ENCODE measurements around the gene TXN2. TPM values are rescaled to one million over a fixed set of nuclear protein-coding genes. Genes with fewer than 3 reads are reported as not detected.

The TXN2 gene
- total and polyA plus RNA-seq, 2 experiments from 2014 or later = 23.0 to 50.3 TPM

- TF ChIP-seq POLR2AphosphoS5 (IDR thresholded peaks at IDR 0.05; ENCODE audit: low read depth) (no peak), ZNF331 (CRISPR knock-in tag; IDR thresholded peaks at IDR 0.05; ENCODE audit: low read depth) (no peak)
- TF ChIP-seq, protein P1, sequence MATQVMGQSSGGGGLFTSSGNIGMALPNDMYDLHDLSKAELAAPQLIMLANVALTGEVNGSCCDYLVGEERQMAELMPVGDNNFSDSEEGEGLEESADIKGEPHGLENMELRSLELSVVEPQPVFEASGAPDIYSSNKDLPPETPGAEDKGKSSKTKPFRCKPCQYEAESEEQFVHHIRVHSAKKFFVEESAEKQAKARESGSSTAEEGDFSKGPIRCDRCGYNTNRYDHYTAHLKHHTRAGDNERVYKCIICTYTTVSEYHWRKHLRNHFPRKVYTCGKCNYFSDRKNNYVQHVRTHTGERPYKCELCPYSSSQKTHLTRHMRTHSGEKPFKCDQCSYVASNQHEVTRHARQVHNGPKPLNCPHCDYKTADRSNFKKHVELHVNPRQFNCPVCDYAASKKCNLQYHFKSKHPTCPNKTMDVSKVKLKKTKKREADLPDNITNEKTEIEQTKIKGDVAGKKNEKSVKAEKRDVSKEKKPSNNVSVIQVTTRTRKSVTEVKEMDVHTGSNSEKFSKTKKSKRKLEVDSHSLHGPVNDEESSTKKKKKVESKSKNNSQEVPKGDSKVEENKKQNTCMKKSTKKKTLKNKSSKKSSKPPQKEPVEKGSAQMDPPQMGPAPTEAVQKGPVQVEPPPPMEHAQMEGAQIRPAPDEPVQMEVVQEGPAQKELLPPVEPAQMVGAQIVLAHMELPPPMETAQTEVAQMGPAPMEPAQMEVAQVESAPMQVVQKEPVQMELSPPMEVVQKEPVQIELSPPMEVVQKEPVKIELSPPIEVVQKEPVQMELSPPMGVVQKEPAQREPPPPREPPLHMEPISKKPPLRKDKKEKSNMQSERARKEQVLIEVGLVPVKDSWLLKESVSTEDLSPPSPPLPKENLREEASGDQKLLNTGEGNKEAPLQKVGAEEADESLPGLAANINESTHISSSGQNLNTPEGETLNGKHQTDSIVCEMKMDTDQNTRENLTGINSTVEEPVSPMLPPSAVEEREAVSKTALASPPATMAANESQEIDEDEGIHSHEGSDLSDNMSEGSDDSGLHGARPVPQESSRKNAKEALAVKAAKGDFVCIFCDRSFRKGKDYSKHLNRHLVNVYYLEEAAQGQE (IDR thresholded peaks at IDR 0.05; ENCODE audit: unreplicated experiment) = no peak
These were observed 5.4 kb upstream of the TXN2 start (continued) for GRCh38 chr22:36486619-36487384.

DNA sequence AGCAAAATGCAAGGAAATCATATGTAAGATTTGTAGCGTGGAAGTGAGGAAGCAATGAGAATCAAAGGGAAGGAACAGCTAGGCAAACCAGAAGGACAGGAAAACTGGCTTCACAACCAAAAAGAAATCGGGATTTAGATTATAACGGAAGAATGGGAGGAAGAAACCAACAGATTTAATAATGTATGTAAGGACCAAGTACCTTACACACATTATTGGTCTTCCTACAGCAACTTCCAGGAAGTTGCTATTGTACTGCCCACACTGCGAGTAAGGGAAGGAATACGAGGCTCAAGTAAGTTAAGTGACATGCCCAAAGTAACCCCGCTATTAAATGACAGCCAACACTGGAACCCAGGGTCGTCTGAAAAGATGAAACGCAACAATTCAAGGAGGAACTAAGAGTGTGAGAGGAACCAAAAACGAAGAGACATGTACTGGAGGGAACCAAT lies 473 bp downstream of the TXN2 start:
- Histone ChIP-seq H3K36me3 (ENCODE audit: insufficient read depth) (no peaks in the 10 kb centered on the region), H3K4me2 (peak overlapping the region; percentile 85), H3K27ac (ENCODE audit: low read depth) (peak overlapping the region; percentile 99), H2AFZ (peak overlapping the region; percentile 60), H3K27me3 (ENCODE audit: insufficient read depth) (peaks cover 9% of the 10 kb centered on the region), H3K4me3 (peak overlapping the region; percentile 84), H3K4me1 (ENCODE audit: insufficient read depth) (peaks cover 9% of the 10 kb centered on the region; the same call in 1 of the 2 replicates), H4K20me1 (replicated peaks; ENCODE audit: insufficient read depth) (no peaks in the 10 kb centered on the region; the same call in 1 of the 2 replicates), H3F3A (replicated peaks; ENCODE audit: low read depth) (0 out of 2 replicates have a peak, but pooled peaks cover 13% of the 10 kb centered on the region), H3K79me2 (replicated peaks; ENCODE audit: insufficient read depth) (no peaks in the 10 kb centered on the region; the same call in 1 of the 2 replicates), H3K9me2 (ENCODE audit: insufficient read depth) (peaks cover 5% of the 10 kb centered on the region)
- H3K4me1 Mint-ChIP-seq = peaks cover 9% of the 10 kb centered on the region
- ATAC-seq = no peak
- peak overlapping the region; percentile 99 for H3K27ac Mint-ChIP-seq
- H3K36me3 Mint-ChIP-seq (ENCODE audit: low read depth) = peaks cover 21% of the 10 kb centered on the region
- H3K9me3 Mint-ChIP-seq = peaks cover 14% of the 10 kb centered on the region; the same call in 2 of the 3 replicates
- no peak for DNase-seq (ENCODE audit: low spot score)
- H3K27me3 Mint-ChIP-seq (ENCODE audit: insufficient read depth, low read depth, poor library complexity) = peaks cover 35% of the 10 kb centered on the region
- TF ChIP-seq ETS1 (IDR thresholded peaks at IDR 0.05) (0 out of 2 replicates have a peak, but pooled peaks have one; percentile 19), JUNB (IDR thresholded peaks at IDR 0.05; ENCODE audit: unreplicated experiment) (no peak)
- peak overlapping the region; percentile 92 for H3K4me3 Mint-ChIP-seq

GRCh38 chr22:36478966-36479365 lies 2.5 kb downstream of the TXN2 start:
- ATAC-seq = no peak
- peaks cover 38% of the 10 kb centered on the region for H3K36me3 Mint-ChIP-seq (ENCODE audit: low read depth)

More at GRCh38 chr22:36478966-36479365, 2.5 kb downstream of the TXN2 start:
- 0 out of 2 replicates have a peak, but pooled peaks cover 13% of the 10 kb centered on the region for H3F3A ChIP-seq (replicated peaks; ENCODE audit: low read depth)
- peaks cover 9% of the 10 kb centered on the region; the same call in 1 of the 2 replicates for H3K4me1 ChIP-seq (ENCODE audit: insufficient read depth)
- no peak overlapping the region for H3K27ac ChIP-seq (ENCODE audit: low read depth)
- H3K9me3 Mint-ChIP-seq = peaks cover 14% of the 10 kb centered on the region; the same call in 2 of the 3 replicates
- no peaks in the 10 kb centered on the region; the same call in 1 of the 2 replicates for H3K79me2 ChIP-seq (replicated peaks; ENCODE audit: insufficient read depth)
- no peaks in the 10 kb centered on the region for H3K36me3 ChIP-seq (ENCODE audit: insufficient read depth)
- H3K4me3 ChIP-seq = no peak overlapping the region
- H3K4me2 ChIP-seq = no peak overlapping the region
- H3K9me2 ChIP-seq (ENCODE audit: insufficient read depth) = peaks cover 5% of the 10 kb centered on the region
- H3K4me1 Mint-ChIP-seq = peaks cover 9% of the 10 kb centered on the region
- H2AFZ ChIP-seq = no peak overlapping the region
- no peak for TF ChIP-seq ZNF114 (CRISPR knock-in tag; IDR thresholded peaks at IDR 0.05)
- no peak for TF ChIP-seq JUNB (IDR thresholded peaks at IDR 0.05; ENCODE audit: unreplicated experiment)
- TF ChIP-seq NANOG (IDR thresholded peaks at IDR 0.05; ENCODE audit: borderline replicate concordance) = no peak
- TF ChIP-seq, protein P1 (IDR thresholded peaks at IDR 0.05; ENCODE audit: unreplicated experiment) = no peak
- TF ChIP-seq EZH2 (IDR thresholded peaks at IDR 0.05; ENCODE audit: low read depth, unreplicated experiment) = no peak
- DNase-seq (ENCODE audit: low spot score) = no peak
- H3K27me3 Mint-ChIP-seq (ENCODE audit: insufficient read depth, low read depth, poor library complexity) = peaks cover 20% of the 10 kb centered on the region
- no peaks in the 10 kb centered on the region; the same call in 1 of the 2 replicates for H4K20me1 ChIP-seq (replicated peaks; ENCODE audit: insufficient read depth)
- no peak overlapping the region for H3K4me3 Mint-ChIP-seq
- no peak overlapping the region for H3K27ac Mint-ChIP-seq
- peaks cover 8% of the 10 kb centered on the region for H3K27me3 ChIP-seq (ENCODE audit: insufficient read depth)

All from GM23338 (cell line).